Hematopoietic multipotent progenitor cell treated with erythropoietin and hydrocortisone succinate and interleukin-3 and kit ligand, for 17 days (in vitro differentiated cells): Measurements from ENCODE around the gene HELZ.

Source experiments
- DNase-seq: peaks from one replicate; pipeline ENCODE4 v3.0.0-alpha.2; 2015; ENCODE audit warnings: low spot score

Gene HELZ

GRCh38 chr17:67024736-67025135 is 220.3 kb downstream of the HELZ start:
- no peak for DNase-seq

GRCh38 chr17:67022451-67022810 is 222.6 kb downstream of the HELZ start:
- no peak for DNase-seq

- no peak for DNase-seq
Measured at GRCh38 chr17:67021743-67022450, 223.1 kb downstream of the HELZ start.

GRCh38 chr17:67021196-67021595 is 223.8 kb downstream of the HELZ start:
- DNase-seq = no peak
